GM21526 (cell line): ENCODE data around the gene MYH13.

ENCODE experiments used
- ATAC-seq: cut with Tn5 transposase; IDR thresholded peaks from one replicate; pipeline ENCODE4 v1.9.1; 2021; ENCODE audit warnings: moderate library complexity; ENCODE audit not compliant: unreplicated experiment, low FRiP score

The MYH13 gene

DNA sequence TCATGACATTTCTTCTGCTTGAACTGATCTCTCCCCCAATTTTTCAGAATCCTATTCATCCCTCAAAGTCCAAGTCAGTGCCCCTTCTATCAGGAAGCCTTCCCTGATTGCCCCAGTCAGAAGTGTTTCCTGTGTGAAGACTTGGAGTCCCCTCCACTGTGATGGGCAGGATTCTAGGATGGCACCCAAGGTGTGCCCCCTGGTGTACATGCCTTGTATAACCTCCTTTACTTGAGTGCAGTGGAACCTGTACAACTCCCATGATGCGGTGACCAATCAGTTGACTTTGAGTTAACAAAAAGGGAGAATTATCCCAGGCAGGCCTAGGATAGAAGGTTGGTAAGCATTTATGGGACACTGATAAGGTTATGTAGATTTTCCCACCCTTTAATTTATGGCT, 23.4 kb downstream of the MYH13 start:
- ATAC-seq = no peak

DNA sequence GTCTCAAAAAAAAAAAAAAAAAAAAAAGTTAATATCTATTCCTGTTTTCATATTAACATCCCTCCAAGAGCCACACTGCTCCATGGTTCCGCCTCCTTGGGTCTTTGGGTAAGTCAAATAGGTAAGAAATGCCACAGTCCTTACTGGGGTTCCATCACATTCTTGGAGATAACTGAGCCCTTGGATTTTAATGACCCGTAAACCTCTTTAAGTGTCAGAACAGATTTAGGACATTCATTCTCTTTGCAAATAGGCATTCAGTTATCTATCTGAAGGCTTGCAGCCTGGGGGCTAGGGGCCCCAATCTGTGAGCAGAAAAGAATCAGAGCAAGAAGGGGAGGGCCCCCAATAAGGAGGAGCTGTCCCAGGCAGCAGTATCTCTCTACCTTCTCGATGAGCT, 28.0 kb downstream of the MYH13 start:
- ATAC-seq = no peak

DNA sequence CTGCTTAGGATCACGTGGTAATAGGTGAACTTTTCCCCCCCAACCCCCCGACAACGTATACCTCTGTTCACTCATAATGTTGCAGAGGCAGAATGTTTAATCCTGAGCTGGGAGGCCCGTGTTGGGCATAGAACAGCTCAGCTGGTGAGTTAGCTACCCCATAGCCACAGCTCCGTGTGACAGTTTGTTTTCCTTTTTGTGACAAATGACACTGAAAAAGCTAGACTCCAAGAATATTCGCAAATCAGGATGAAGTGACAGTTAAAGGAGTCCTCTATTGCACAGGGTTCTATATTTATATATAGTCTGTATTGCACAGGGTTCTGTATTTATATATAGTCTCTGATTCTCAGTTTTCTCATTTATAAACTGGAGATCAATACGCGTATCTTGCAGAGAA, 33.8 kb downstream of the MYH13 start:
- no peak for ATAC-seq

DNA sequence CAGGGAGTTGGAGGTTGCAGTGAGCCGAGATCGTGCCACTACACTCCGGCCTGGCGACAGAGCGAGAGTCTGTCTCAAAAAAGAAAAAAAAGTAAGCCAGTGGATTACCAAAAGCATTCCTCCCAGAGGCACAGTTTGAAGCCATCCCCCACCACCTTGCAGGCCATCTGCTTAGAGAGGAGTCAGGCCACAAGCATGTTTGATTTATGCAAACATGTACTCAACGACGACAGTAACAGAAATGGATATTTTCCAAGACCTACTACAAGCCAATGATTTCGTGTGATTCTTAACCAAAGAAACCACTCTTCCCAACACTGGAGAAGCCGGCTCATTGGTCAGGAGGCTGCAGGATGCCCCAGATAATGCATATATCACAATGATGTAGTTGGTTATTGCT, 34.8 kb downstream of the MYH13 start:
- no peak for ATAC-seq

DNA sequence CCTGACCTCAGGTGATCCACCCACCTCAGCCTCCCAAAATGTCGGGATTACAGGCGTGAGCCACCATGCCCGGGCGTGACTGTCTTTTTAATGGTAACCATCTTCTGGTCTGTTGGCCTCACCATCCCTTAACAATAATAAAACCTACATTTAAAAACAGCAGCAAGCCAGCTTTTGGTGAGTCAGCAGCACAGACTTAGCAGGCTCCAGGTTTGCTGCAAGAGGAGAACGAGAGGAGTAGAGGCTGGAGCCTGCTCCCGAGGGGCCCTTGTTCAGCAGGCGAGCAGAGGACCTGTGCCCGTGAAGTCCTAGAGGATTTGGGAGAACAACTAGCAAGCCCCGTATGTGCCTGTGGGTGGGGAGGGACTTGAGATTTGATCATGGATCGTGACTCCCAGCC, 35.7 kb downstream of the MYH13 start:
- no peak for ATAC-seq

DNA sequence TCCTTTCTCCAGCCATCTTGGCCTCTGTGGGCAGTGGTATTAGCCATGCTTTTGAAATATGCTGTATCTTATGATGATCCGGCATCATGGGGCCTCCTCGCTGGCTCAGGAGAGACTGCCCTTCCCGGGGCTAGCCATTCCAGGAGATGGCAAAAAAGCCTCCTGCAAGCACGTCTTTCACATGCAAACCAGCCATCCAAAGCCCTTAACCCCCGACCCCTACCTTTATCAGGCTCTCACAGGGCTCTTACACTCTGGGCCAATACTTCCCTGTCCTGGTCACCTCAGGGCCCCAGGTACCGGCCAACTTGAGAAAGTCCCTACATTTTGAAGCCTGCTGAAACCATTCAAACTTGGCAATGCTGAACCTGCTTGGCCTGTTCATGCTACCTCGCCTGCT, 36.4 kb downstream of the MYH13 start:
- ATAC-seq = no peak

DNA sequence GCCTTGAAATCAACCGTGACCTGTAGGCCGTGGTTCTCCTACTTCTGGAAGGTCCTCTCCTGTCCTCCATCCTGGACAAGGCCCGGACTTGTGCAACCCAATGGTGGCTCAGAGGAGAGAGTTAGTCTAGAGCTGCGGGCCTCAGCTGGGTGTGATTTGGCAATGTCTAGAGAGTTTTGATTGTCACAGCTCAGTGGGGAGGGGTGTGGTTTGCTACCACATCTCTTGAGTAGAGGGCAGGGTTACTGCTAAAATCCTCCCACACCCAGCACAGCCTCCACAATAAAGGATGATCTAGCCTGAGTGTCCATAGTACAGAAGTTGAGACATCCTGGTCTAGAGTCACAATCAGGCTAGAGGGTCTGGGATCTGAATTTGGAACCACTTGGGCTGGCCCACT, 40.3 kb downstream of the MYH13 start:
- ATAC-seq = no peak

DNA sequence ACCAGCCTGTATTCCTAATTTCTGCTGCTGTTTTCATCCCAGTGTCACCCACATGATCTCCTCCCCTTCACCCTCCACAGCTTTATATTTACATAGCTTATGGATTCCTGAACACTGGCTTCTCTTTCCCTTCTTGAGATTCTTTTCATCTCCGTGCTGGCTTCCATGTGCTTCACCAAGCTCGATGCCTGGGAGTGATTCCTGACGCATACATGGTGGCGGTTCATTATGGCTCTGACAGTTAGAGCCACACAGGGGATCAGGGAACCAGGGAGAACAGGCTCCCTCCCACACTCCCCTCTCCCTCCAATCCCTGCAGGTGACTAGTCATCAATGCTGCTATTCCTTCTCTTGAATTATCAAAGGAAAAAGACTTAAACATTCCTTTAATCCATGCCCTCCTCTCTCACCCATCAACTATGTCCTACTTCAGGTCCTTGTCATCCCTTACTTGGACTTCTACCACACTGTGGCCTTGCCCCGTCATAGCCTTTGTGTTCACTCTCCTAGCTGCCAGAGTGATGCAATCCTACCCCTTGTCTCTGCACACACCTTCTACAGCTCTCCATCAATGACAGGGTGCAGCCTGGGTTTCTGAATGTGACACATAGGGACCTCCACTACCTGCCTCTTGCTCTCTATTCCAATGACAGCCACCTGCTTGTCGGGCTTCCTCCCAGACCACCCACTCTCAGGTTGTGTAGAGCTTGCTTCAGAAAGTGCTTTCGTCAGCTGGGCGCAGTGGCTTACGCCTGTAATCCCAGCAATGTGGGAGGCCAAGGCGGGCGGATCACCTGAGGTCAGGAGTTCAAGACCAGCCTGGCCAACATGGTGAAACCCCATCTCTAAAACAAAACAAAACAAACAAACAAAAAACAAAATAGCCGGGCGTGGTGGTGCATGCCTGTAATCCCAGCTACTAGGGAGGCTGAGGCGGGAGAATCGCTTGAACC, 43.6 kb downstream of the MYH13 start:
- no peak for ATAC-seq

DNA sequence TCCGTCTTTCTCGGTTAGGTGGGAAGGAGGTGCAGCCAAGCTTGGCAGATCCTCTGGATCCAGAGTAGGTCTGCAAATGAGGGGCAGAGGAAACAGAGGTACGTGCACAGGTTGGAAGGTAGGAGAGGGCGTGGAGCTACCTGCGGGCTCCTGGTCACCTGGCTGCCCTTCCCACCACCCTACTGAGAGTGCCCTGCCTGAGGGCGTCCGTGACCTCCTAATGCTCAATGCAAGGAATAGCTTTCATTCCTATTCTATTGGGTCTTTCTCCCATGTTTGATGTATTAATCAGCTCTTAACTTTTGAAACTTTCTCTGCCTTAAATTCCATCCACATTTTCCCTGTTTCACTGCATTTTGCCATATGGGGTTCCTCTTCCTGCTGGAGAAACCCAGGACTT, 44.6 kb downstream of the MYH13 start:
- no peak for ATAC-seq

DNA sequence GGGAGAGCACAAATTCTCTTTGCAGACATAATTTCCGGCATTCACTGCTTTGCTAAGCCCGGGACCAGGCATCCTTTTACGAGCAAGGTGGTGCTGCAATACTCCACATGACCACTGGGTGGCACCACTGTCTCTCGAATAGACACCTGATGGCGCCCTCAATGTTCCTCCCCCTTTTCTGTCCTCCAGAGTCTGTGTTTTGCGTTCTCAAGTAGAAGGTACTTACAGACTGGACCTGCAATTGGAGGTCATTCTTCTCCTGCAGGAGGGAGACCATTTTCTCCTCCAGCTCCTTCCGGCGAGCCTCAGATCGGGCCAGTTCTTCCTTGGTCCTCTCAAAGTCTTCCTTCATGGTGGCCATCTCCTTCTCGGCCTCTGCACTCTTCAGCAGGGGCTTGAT, 45.2 kb downstream of the MYH13 start:
- ATAC-seq = no peak

DNA sequence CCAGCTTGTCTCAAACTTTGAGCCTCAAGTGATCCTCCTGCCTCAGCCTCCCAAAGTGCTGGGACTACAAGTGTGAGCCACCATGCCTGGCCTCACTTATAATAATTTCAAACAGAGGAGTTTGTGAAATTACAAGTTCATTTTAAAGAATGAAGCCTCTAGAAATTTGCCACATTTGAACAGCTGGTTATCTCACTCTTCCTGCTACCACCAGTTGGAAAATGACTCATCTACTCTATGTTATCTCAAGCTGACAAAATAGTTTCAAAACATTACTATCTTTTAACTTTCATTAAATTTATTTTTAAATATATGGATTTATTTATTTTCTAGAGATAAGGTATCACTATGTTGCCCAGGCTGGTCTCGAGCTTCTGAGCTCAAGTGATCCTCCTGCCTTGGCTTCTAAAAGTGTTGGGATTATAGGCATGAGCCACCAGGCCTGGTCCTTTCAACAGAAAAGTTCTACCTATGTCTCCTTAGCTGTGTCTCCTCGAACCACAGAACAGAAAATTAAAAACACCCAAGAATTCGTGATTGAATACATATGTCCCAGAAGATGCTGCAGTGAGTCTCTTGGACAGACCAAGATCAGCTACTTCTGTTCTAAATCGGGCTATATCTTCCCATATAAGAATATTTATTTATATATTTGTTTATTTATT, 47.6 kb downstream of the MYH13 start:
- ATAC-seq = no peak

DNA sequence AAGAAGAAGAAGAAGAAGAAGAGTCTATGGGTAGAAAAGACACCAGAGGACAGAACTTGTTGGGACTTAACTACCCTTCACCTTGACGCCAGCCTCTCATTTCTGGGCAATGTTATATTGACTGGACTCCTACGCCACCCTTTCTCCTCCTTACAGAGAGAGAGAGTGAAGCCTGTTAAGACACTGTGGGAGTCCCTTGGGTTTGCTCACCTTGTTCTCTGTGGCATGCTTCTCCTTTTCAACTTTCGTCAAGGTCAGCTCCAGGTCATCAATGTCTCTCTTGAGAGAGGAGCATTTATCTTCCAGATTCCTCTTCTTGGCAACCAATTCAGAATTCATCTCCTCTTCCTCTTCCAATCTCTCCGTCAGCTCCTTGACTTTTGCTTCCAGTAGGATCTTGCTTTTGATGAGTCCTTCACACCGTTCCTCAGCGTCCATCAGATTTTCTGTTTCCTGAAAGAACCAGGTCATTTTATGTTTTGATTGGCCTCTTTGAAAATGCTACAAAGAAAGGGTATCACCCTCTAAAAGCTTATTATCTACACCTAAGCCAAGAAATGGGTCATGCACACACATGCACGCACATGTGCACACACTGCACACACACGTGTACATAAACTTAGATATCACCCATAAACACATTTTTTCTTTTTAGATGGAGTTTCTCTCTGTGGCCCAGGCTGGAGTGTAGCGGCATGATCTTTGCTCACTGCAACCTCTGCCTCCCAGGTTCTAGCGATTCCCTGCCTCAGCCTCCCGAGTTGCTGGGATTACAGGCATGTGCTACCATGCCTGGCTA, 48.8 kb downstream of the MYH13 start:
- no peak for ATAC-seq

DNA sequence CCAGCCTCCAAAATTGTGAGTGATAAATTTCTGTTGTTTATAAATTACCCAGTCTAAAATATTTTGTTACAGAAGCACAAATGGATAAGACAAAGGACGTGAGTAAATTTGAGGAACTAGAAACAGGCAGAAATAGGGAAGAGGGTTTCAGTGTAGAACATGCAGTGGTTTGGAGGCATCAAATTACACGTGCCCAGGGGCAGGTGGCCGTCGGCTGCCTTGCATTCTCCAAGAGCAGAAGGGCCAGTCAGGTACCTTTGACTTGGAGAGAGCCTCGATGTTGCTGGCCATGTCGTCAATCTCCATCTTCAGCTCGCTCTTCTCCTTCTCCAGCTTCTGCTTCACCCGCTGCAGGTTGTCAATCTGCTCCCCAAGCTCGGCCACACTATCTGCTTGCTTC, 54.3 kb downstream of the MYH13 start:
- ATAC-seq = no peak

DNA sequence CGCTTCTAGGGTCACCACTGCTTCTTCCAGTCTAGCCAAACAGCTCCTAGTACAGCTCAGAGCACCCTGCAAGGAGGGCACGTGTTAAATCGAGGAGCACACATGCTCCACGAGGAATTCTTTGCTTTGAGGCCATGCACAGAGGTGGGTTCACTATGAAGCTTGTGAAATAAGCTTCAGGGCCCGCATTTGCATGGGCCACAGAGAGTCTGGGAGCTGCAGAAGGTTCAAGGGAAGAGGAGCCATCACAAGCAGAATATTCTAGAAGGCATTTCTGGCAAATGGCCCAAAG, 55.3 kb downstream of the MYH13 start:
- no peak for ATAC-seq

DNA sequence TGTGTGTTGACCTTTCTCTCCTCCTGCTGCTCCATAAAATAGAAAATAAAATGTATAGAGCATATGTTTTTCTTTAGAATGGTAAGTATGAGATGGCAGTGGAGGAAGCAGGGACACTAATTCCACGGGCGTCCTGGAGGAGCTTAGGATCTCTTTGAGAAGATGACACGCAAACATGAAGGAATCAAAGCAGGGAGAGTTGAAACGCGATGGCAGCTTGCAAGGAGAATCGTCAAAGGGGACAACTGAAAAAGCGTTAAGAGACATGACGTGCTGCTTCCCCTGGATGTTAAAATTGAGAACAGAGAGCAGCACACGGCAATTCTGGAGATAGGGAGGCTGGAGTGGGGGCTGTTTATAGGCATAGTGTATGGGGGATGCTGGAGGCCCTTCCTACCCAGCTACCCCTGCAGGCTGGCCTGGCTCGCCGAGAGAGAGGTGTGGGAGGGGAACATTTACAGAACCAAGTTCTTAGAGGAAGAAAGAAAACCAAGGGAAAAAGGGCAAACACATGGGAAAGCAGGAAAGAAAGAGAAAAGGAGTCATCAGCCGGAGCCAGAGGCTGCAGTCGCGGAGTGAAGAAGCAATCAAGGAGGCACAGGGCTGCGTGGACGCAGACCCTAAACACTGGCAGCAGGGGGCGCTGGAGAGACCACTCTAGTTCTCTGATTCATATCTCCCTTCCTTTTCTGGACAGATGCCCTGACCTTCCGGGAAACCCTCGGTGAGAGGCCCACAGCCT, 55.8 kb downstream of the MYH13 start:
- ATAC-seq = peak; percentile 69

DNA sequence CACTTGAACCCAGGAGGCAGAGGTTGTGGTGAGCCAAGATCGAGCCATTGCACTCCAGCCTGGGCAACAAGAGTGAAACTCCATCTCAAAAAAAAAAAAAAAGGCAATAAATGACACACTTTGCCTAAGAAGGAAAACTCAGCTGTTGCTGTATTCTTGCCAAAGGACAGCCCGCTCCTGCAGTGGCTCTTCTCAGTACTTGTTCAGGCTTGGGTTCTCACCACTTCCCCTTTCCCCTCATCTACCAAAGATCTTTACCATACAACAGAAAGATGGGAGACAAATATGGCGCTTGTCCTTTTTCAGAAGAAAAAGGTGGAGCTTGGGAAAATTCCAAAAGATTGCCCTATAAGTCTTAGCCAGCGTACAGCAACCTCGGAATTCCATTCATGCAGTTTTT, 58.5 kb downstream of the MYH13 start:
- ATAC-seq = no peak

DNA sequence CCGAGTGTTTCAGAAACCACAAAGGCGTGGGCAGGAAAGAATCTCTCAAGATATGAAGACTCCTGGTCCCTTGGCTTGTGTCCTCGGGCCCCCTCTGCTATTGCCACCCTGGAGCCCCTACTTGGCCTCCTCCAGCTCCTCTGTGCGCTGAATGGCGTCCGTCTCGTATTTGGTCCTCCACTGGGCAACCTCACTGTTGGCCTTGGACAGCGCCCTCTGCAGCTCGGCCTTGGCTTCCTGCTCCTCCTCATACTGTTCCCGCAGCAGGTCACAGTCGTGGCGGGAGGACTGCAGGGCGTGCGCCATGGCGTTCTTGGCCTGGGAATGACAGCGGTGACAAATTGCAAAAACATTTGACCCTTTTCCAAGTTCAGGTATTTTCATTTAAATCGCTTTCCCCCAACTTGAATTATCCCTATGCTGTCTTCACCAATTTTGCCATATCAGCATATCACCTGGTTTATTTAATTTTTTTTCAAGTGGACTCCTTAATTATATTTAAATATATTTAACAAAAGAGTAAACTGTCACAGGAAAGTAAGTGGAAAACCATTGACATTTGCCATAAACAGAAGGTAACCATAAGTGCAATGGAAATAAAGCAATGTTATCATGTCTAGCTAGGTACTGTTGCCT, 59.7 kb downstream of the MYH13 start:
- ATAC-seq = no peak

DNA sequence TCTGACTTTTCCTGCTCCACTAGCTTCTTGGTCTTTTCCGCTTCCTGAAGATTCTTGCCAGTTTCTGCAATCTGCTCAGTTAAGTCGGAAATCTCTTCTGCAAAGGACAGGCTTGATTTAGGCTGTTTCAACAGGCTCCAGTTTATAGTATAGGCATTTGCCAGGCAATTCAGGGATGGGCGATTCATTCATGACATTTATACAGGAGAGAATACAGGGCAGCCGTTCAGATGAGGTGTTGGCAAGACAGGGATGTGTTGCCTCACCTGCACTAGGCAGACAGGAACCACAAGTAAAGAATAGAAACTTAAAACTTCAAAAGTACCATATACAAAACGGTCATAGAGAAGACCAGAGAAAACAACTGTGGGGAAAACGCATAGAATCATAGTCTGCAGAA, 61.7 kb downstream of the MYH13 start:
- ATAC-seq = no peak

DNA sequence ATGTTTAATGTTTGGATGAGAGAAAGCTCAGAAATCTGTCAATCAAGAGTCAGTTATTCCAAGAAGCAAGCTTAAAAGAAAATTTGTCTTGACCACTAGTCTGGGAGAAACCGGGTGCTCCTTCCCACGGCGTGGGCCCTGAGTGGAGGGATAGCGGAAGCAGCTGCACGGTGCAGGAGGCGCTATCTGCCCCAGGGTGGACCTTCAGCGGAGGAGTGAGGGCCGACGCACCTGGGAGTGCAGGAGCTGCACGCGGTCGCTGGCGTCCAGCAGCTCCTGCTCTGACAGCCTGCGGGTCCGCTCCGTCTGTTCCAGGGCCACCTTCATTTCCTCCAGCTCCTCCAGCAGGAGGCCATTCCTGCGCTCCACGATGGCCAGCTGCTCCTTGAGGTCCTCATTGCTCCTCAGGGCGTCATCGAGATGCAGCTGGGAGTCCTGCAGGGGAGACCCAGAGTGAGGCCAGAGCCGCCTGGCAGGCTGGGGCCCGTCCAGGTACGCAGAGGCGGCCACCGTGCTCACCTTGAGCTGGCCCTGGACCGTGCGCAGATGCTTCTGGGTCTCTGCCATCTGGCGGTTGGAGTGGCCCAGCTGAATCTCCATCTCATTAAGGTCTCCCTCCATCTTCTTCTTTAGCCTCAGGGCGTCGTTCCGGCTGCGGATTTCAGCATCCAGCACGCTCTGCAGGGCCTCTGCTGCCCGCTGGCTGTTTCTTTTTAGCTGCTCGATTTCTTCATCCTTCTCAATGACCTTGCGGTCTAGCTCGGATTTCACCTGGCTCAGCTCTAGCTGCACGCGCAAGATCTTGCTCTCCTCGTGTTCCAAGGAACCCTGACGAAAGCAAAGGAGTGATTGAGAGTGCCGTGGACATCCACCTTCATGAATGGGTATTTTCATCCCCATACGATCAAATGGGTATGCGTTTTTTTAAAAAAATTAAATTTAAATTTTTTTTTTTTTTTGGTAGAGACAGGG, 63.5 kb downstream of the MYH13 start:
- no peak for ATAC-seq
